Erythroblast (primary cell): Measurements from ENCODE around the gene RBM20.

Experiments used
- GATA1 ChIP-seq: IDR thresholded peaks from 2 replicates; pipeline ENCODE4 v1.6.1; 2011; ENCODE audit warnings: low read depth, mild to moderate bottlenecking, control low read depth, low read length, moderate library complexity
- POLR2A ChIP-seq: IDR thresholded peaks from 2 replicates; pipeline ENCODE4 v1.6.1; 2011; ENCODE audit warnings: mild to moderate bottlenecking, low read length

GRCh38 chr10:110634527-110635209 lies 9.5 kb upstream of the RBM20 start:
- no peak for TF ChIP-seq POLR2A
- no peak for TF ChIP-seq GATA1
